ENCODE measurements around the gene NXPH3. TPM values are rescaled to one million over a fixed set of nuclear protein-coding genes. Genes with fewer than 3 reads are reported as not detected.

Gene NXPH3
- total and polyA plus RNA-seq, 9 of the 15 experiments (the other 6 are each of a cell fraction or from before 2014, with no cell fraction given): 0.04 to 0.27 (median 0.07) TPM; not detected in 2

DNA sequence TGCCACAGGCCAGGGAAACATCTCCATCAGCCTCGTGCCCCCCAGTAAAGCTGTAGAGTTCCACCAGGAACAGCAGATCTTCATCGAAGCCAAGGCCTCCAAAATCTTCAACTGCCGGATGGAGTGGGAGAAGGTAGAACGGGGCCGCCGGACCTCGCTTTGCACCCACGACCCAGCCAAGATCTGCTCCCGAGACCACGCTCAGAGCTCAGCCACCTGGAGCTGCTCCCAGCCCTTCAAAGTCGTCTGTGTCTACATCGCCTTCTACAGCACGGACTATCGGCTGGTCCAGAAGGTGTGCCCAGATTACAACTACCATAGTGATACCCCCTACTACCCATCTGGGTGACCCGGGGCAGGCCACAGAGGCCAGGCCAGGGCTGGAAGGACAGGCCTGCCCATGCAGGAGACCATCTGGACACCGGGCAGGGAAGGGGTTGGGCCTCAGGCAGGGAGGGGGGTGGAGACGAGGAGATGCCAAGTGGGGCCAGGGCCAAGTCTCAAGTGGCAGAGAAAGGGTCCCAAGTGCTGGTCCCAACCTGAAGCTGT, 3.4 kb downstream of the NXPH3 start (continued):
- TF ChIP-seq, protein P1, sequence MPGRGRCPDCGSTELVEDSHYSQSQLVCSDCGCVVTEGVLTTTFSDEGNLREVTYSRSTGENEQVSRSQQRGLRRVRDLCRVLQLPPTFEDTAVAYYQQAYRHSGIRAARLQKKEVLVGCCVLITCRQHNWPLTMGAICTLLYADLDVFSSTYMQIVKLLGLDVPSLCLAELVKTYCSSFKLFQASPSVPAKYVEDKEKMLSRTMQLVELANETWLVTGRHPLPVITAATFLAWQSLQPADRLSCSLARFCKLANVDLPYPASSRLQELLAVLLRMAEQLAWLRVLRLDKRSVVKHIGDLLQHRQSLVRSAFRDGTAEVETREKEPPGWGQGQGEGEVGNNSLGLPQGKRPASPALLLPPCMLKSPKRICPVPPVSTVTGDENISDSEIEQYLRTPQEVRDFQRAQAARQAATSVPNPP (IDR thresholded peaks at IDR 0.05; ENCODE audit: borderline replicate concordance, insufficient read depth, insufficient read length): no peak
- no peak for TF ChIP-seq SMC3 (conservative IDR thresholded peaks at IDR 0.05; ENCODE audit: insufficient read depth, low read depth, low read length)
- TF ChIP-seq, protein P2, sequence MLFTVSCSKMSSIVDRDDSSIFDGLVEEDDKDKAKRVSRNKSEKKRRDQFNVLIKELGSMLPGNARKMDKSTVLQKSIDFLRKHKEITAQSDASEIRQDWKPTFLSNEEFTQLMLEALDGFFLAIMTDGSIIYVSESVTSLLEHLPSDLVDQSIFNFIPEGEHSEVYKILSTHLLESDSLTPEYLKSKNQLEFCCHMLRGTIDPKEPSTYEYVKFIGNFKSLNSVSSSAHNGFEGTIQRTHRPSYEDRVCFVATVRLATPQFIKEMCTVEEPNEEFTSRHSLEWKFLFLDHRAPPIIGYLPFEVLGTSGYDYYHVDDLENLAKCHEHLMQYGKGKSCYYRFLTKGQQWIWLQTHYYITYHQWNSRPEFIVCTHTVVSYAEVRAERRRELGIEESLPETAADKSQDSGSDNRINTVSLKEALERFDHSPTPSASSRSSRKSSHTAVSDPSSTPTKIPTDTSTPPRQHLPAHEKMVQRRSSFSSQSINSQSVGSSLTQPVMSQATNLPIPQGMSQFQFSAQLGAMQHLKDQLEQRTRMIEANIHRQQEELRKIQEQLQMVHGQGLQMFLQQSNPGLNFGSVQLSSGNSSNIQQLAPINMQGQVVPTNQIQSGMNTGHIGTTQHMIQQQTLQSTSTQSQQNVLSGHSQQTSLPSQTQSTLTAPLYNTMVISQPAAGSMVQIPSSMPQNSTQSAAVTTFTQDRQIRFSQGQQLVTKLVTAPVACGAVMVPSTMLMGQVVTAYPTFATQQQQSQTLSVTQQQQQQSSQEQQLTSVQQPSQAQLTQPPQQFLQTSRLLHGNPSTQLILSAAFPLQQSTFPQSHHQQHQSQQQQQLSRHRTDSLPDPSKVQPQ (CRISPR knock-in tag; IDR thresholded peaks at IDR 0.05; ENCODE audit: borderline replicate concordance): no peak

DNA sequence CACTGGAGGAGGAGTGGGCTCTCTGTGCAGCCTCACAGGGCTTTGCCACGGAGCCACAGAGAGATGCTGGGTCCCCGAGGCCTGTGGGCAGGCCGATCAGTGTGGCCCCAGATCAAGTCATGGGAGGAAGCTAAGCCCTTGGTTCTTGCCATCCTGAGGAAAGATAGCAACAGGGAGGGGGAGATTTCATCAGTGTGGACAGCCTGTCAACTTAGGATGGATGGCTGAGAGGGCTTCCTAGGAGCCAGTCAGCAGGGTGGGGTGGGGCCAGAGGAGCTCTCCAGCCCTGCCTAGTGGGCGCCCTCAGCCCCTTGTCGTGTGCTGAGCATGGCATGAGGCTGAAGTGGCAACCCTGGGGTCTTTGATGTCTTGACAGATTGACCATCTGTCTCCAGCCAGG, 3.9 kb downstream of the NXPH3 start:
- Histone ChIP-seq H3K27ac (ENCODE audit: extremely low read depth, low read depth, low read length) (no peak overlapping the region), H3K4me3 (no peak overlapping the region), H3K9ac (ENCODE audit: insufficient read depth in 1 of 2, low read depth in 2 of 2, low read length in 2 of 2) (no peak overlapping the region; a peak in 1 of 4 replicates), H3K27me3 (ENCODE audit: control insufficient read depth in 2 of 2, insufficient read depth in 2 of 2, low read length in 2 of 2) (peaks cover 0 to under 1% of the 10 kb centered on the region in 2 experiments; a peak in 2 of 5 replicates), H3K79me2 (ENCODE audit: control insufficient read depth, insufficient read depth, low read length) (no peaks in the 10 kb centered on the region), H2AFZ (ENCODE audit: low read depth, low read length) (no peak overlapping the region), H3K36me3 (ENCODE audit: control insufficient read depth, insufficient read depth, low read length) (no peaks in the 10 kb centered on the region), H3K9me3 (replicated peaks; ENCODE audit: control insufficient read depth, insufficient read depth, low read depth, low read length) (no peaks in the 10 kb centered on the region), H4K20me1 (replicated peaks; ENCODE audit: control insufficient read depth, insufficient read depth, low read length) (peaks cover 7% of the 10 kb centered on the region), H3K9me1 (ENCODE audit: control insufficient read depth, insufficient read depth, low read length) (no peaks in the 10 kb centered on the region), H3K4me2 (ENCODE audit: insufficient read depth, low read length) (no peak overlapping the region), H3K4me1 (replicated peaks in 1 of 2; ENCODE audit: control insufficient read depth in 2 of 2, insufficient read depth in 2 of 2, low read length in 2 of 2) (peaks cover 8 to 57% of the 10 kb centered on the region in 2 experiments; a peak in 4 of 5 replicates)
- ChIA-PET POLR2A (interaction anchor here (1.2 to 1.5 kb wide), 2 partner anchors 117 to 292 kb away, joined by 3 to 5 read pairs; no protein-coding TSS in a partner anchor), CTCF (ENCODE audit: low intra/inter-chr PET ratio) (no interaction called here)
- ATAC-seq (no peak), FAIRE-seq (no peak), DNase-seq (ENCODE audit: extremely low read depth in 1 of 4, low spot score in 3 of 4) (peak in 2 of 4 experiments; percentile 31 to 34)
- in situ Hi-C loops (cut with MboI): no loop called here
- BruUV-seq (replicated peaks): no TSS peak
- intact Hi-C loops (cut with micrococcal nuclease): no loop called here
- WGBS (ENCODE audit: insufficient coverage, low coverage, missing lambda C conversion rate): 33% methylated on average over 5 of the region's 5 CpGs
- TF ChIP-seq, protein P3, sequence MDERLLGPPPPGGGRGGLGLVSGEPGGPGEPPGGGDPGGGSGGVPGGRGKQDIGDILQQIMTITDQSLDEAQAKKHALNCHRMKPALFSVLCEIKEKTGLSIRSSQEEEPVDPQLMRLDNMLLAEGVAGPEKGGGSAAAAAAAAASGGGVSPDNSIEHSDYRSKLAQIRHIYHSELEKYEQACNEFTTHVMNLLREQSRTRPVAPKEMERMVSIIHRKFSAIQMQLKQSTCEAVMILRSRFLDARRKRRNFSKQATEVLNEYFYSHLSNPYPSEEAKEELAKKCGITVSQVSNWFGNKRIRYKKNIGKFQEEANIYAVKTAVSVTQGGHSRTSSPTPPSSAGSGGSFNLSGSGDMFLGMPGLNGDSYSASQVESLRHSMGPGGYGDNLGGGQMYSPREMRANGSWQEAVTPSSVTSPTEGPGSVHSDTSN (CRISPR knock-in tag; IDR thresholded peaks at IDR 0.05; ENCODE audit: low read depth): no peak
- TF ChIP-seq, protein P3 (tag; conservative IDR thresholded peaks at IDR 0.05; ENCODE audit: low read depth): peak; percentile 54
- TF ChIP-seq ZNF551 (CRISPR knock-in tag; IDR thresholded peaks at IDR 0.05): no peak
- TF ChIP-seq ZEB2 (IDR thresholded peaks at IDR 0.05): no peak
- peak; percentile 88 for TF ChIP-seq MEIS2 (IDR thresholded peaks at IDR 0.05; ENCODE audit: partially characterized antibody)
- no peak for TF ChIP-seq ZNF717 (CRISPR knock-in tag; IDR thresholded peaks at IDR 0.05)
- TF ChIP-seq PTTG1 (tag; IDR thresholded peaks at IDR 0.05; ENCODE audit: low read depth): no peak
- no peak for TF ChIP-seq ZNF76 (CRISPR knock-in tag; IDR thresholded peaks at IDR 0.05; ENCODE audit: borderline replicate concordance)
- TF ChIP-seq NBN (IDR thresholded peaks at IDR 0.05; ENCODE audit: low read depth): no peak
- TF ChIP-seq, protein P4, sequence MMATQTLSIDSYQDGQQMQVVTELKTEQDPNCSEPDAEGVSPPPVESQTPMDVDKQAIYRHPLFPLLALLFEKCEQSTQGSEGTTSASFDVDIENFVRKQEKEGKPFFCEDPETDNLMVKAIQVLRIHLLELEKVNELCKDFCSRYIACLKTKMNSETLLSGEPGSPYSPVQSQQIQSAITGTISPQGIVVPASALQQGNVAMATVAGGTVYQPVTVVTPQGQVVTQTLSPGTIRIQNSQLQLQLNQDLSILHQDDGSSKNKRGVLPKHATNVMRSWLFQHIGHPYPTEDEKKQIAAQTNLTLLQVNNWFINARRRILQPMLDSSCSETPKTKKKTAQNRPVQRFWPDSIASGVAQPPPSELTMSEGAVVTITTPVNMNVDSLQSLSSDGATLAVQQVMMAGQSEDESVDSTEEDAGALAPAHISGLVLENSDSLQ (IDR thresholded peaks at IDR 0.05): peak; percentile 82
- TF ChIP-seq FOXP1 (CRISPR knock-in tag; IDR thresholded peaks at IDR 0.05): no peak

All from K562 (cell line).